Spleen (tissue), 11 donors: ENCODE measurements around the gene RAB30. TPM values are rescaled to one million over a fixed set of nuclear protein-coding genes. Genes with fewer than 3 reads are reported as not detected.
"Not testable (repeated sequence)": the region's sequence is repeated elsewhere in the genome, so short reads cannot be mapped to it uniquely, and the experiment has no call there.

Experiments used
- DNase-seq: peaks from one replicate; pipeline ENCODE4 v3.0.0-alpha.2; 2020
- H3K27ac ChIP-seq, 8 donors: fragments of 200-600 bp; sonication (generic) in 7 of 8; 1 replicate in 4 of 8; 2 replicates in 4 of 8; pipeline versions ENCODE4 v1.5.0 to v1.8.0; 2016 to 2021; ENCODE audit warnings: inconsistent platforms in 4 of 8, mild to moderate bottlenecking in 4 of 8, moderate library complexity in 1 of 8
- H3K27me3 ChIP-seq, 7 donors: fragments of 200-600 bp; sonication (generic) in 6 of 7; replicated peaks in 1 of 7; 1 replicate in 4 of 7; 2 replicates in 3 of 7; pipeline versions ENCODE4 v1.5.0 to v1.8.0; 2016 to 2021; ENCODE audit warnings: inconsistent platforms in 3 of 7, mild to moderate bottlenecking in 1 of 7
- H3K36me3 ChIP-seq, 6 donors: fragments of 200-600 bp; sonication (generic) in 5 of 6; 1 replicate in 4 of 6; 2 replicates in 2 of 6; pipeline versions ENCODE4 v1.5.0 to v1.8.0; 2016 to 2021; ENCODE audit warnings: inconsistent platforms in 2 of 6
- H3K4me1 ChIP-seq, 6 donors: fragments of 200-600 bp; sonication (generic) in 5 of 6; 1 replicate in 3 of 6; 2 replicates in 3 of 6; pipeline versions ENCODE4 v1.5.0 to v1.8.0; 2016 to 2021; ENCODE audit warnings: inconsistent platforms in 3 of 6
- H3K4me3 ChIP-seq, 8 donors: fragments of 200-600 bp; sonication (generic) in 7 of 8; 1 replicate in 4 of 8; 2 replicates in 4 of 8; pipeline versions ENCODE4 v1.5.0 to v1.8.0; 2016 to 2021; ENCODE audit warnings: inconsistent platforms in 4 of 8, mild to moderate bottlenecking in 4 of 8, moderate library complexity in 2 of 8
- H3K9me3 ChIP-seq, 8 donors: fragments of 200-600 bp; sonication (generic) in 7 of 8; 1 replicate in 4 of 8; 2 replicates in 4 of 8; pipeline versions ENCODE4 v1.5.0 to v1.8.0; 2016 to 2021; ENCODE audit warnings: inconsistent platforms in 4 of 8
- CTCF ChIP-seq, 11 experiments: fragments of 200-600 bp in 7 of 11; fragments of 450-650 bp in 4 of 11; sonication (generic) in 4 of 11; IDR thresholded peaks in 8 of 11; conservative IDR thresholded peaks in 3 of 11; 1 replicate in 7 of 11; 2 replicates in 4 of 11; pipeline versions ENCODE4 v1.4.0 to v1.8.0; 2016 to 2021; ENCODE audit warnings: antibody characterized with exemption in 11 of 11, inconsistent platforms in 4 of 11, mild to moderate bottlenecking in 1 of 11
- POLR2A ChIP-seq, 3 donors: fragments of 450-650 bp; IDR thresholded peaks; one replicate each; pipeline ENCODE4 v1.5.1; 2017; ENCODE audit warnings: antibody characterized with exemption in 3 of 3, mild to moderate bottlenecking in 1 of 3
- POLR2AphosphoS5 ChIP-seq, 3 donors: sonication (generic); formaldehyde crosslinking; IDR thresholded peaks; one replicate each; pipeline ENCODE4 v1.5.1; 2017; ENCODE audit warnings: antibody characterized with exemption in 3 of 3
- WGBS, 5 donors: extraction: QIAGEN DNeasy Blood & Tissue Kit in 3 of 5; methylation state at CpG; one replicate each; pipeline versions ENCODE4 v1.1.5 to v1.1.7; 2013 to 2018; 5-methylcytosine and 5-hydroxymethylcytosine counted together
- intact Hi-C: fragments of 100-400 bp; cut with DNase I; formaldehyde crosslinking; loops from one replicate; pipeline ENCODE4 v1.15.0; 2023; ENCODE audit warnings: low total_unique reads
- polyA plus RNA-seq, 3 donors: library from polyadenylated mRNA; stranded (reverse); fragments of 200-250 nt; gene quantifications; one replicate each; pipeline ENCODE4 v1.2.1, GENCODE V29; 2013
- total RNA-seq, 7 donors: library from RNA; depleted of rRNA in 3 of 7; stranded (reverse); fragments of >200 nt in 3 of 7; fragmentation: NEBNext Ultra II Directional in 4 of 7; extraction: Animal tissue kit (Norgen Biotek cat#: 25700) in 4 of 7; gene quantifications; one replicate each; pipeline versions ENCODE4 v1.1.0 to v1.2.1, GENCODE V29; 2016 to 2021
- donor health status: healthy with polysubstance abuse.
- donor health status: DM: no; HTN: no; CAD: no; lungs with moderate emphysema.
- donor health status: DM: no; HTN: no; CAD: no.
- donor health status: Bipolar disorder and iron deficiency.
- donor health status: healthy.
- donor health status: DM: no; HTN: no; CAD: no.
- donor health status: DM: yes; HTN: yes; CAD: no.

Gene RAB30
- total and polyA plus RNA-seq, 10 donors: 3.8 to 42.8 (median 29.8) TPM

DNA sequence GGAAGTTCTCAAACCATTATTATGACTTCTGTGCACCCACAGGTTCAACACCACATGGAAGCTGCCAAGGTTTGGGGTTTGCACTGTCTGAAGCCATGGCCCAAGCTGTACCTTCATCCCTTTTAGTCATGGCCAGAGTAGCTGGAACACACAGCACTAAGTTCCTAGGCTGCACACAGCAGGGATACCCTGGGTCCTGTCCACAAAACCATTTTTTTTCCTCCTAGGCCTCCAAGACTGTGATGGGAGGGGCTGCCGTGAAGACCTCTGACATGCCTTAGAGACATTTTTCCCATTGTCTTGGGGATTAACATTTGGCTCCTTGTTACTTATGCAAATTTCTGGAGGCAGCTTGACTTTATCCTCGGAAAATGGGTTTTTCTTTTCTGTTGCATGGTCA is 127.5 kb downstream of the RAB30 start:
- peaks cover 0 to 6% (median 0%) of the 10 kb centered on the region in 8 donors for H3K9me3 ChIP-seq
- intact Hi-C loops: no loop called here
- no peak for DNase-seq
- no peaks in the 10 kb centered on the region for H3K4me1 ChIP-seq
- 86 to 93% (median 90%) methylated on average over 2 of the region's 2 CpGs for WGBS, 5 donors
- TF ChIP-seq CTCF (IDR thresholded peaks at IDR 0.05 in 8 of 11, conservative IDR thresholded peaks at IDR 0.05 in 3 of 11) (no peak), POLR2AphosphoS5 (IDR thresholded peaks at IDR 0.05) (no peak), POLR2A (IDR thresholded peaks at IDR 0.05) (no peak)
- no peaks in the 10 kb centered on the region for H3K36me3 ChIP-seq
- no peaks in the 10 kb centered on the region for H3K27me3 ChIP-seq
- H3K4me3 ChIP-seq: no peak overlapping the region
- no peak overlapping the region for H3K27ac ChIP-seq

DNA sequence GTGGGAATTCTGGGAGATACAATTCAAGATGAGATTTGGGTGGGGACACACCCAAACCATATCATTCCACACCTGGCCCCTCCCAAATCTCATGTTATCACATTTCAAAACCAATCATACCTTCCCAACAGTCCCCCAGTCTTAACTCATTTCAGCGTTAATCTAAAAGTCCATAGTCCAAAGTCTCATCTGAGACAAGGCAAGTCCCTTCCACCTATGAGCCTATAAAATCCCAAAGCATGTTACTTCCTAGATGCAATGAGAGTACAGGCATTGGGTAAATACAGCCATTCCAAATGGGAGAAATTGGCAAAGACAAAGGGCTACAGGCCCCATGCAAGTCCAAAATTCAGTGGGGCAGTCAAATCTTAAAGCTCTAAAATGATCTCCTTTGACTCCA is 128.3 kb downstream of the RAB30 start:
- H3K4me1 ChIP-seq, intact Hi-C loops, H3K4me3 ChIP-seq, H3K36me3 ChIP-seq, H3K9me3 ChIP-seq, H3K27ac ChIP-seq, DNase-seq, H3K27me3 ChIP-seq: not testable (repeated sequence)
- 94 to 100% (median 97%) methylated on average over 1 of the region's 1 CpG for WGBS, 5 donors

DNA sequence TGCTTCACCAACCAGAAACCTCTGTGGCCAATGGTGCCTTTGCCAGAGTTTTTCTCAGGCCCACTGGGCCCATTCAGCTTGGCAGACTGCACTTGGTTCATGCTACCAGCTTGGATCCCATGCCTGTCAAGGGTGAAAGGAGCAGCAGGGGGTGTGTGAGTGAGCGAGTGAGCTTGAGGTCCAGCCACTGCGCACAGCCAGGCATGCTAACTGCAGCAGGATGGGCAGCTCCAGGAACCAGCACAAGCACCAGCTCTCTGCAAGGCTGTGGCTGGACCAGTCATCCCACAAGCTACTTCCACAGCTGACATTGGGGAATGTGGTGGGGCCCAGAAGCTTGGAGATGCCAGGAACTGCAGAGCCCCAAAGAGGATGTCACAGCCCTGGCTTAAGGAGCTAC is 129.3 kb downstream of the RAB30 start:
- 76 to 97% (median 95%) methylated on average over 2 of the region's 2 CpGs for WGBS, 5 donors
- Histone ChIP-seq H3K4me3 (no peak overlapping the region), H3K27ac (no peak overlapping the region), H3K27me3 (no peaks in the 10 kb centered on the region), H3K4me1 (no peaks in the 10 kb centered on the region), H3K36me3 (no peaks in the 10 kb centered on the region), H3K9me3 (peaks cover 0 to 6% (median 0%) of the 10 kb centered on the region in 8 donors)
- intact Hi-C loops: no loop called here
- TF ChIP-seq POLR2AphosphoS5 (IDR thresholded peaks at IDR 0.05) (no peak), CTCF (IDR thresholded peaks at IDR 0.05 in 8 of 11, conservative IDR thresholded peaks at IDR 0.05 in 3 of 11) (no peak), POLR2A (IDR thresholded peaks at IDR 0.05) (no peak)
- no peak for DNase-seq

DNA sequence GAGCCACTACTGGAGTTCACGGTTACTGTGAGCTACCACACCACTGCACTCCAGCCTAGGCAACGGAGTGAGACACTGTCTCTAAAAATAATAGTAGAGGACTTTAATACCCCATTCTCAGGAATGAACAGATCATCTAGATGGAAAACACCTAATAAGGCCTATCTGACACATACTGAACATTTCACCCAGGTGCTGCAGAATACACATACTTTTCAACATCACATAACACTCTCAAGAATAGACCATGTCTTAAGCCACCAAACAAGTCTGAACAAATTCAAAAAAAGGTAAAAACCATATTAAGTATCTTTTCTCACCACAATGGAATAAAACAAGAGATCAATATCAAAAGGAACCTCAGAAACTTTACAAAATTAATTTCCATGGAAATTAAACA is 132.2 kb downstream of the RAB30 start:
- TF ChIP-seq CTCF (IDR thresholded peaks at IDR 0.05 in 8 of 11, conservative IDR thresholded peaks at IDR 0.05 in 3 of 11) (no peak), POLR2AphosphoS5 (IDR thresholded peaks at IDR 0.05) (no peak), POLR2A (IDR thresholded peaks at IDR 0.05) (no peak)
- H3K27me3 ChIP-seq: no peaks in the 10 kb centered on the region
- intact Hi-C loops: no loop called here
- H3K9me3 ChIP-seq: peaks cover 0 to 6% (median 0%) of the 10 kb centered on the region in 8 donors
- no peak overlapping the region for H3K4me3 ChIP-seq
- no peak overlapping the region for H3K27ac ChIP-seq
- peaks cover 0 to 13% (median 0%) of the 10 kb centered on the region in 6 donors for H3K36me3 ChIP-seq
- no peak for DNase-seq
- WGBS, 5 donors: 83 to 97% (median 95%) methylated on average over 2 of the region's 2 CpGs
- H3K4me1 ChIP-seq: no peaks in the 10 kb centered on the region

GRCh38 chr11:82937554-82937953 is 134.1 kb downstream of the RAB30 start:
- Histone ChIP-seq H3K4me3 (no peak overlapping the region), H3K36me3 (peaks cover 0 to 32% (median 0%) of the 10 kb centered on the region in 6 donors), H3K4me1 (no peaks in the 10 kb centered on the region), H3K27ac (no peak overlapping the region), H3K9me3 (peaks cover 0 to 6% (median 0%) of the 10 kb centered on the region in 8 donors), H3K27me3 (no peaks in the 10 kb centered on the region)
- intact Hi-C loops: no loop called here
- WGBS, 5 donors: 94 to 100% (median 96%) methylated on average over 2 of the region's 2 CpGs
- TF ChIP-seq POLR2A (IDR thresholded peaks at IDR 0.05): no peak
- no peak for TF ChIP-seq CTCF (IDR thresholded peaks at IDR 0.05 in 8 of 11, conservative IDR thresholded peaks at IDR 0.05 in 3 of 11)
- TF ChIP-seq POLR2AphosphoS5 (IDR thresholded peaks at IDR 0.05): no peak
- DNase-seq: no peak
